Vagina (tissue), 2 donors: Measurements from ENCODE around the gene IL22RA1. TPM values are rescaled to one million over a fixed set of nuclear protein-coding genes. Genes with fewer than 3 reads are reported as not detected.

Experiments
- DNase-seq, 2 donors: peaks; one replicate each; pipeline ENCODE4 v3.0.0-alpha.2; 2017; ENCODE audit errors: extremely low spot score in 2 of 2
- H3K27ac ChIP-seq: fragments of 200-600 bp; sonication (generic); one replicate; pipeline ENCODE4 v1.5.1; 2019
- H3K27me3 ChIP-seq: fragments of 200-600 bp; sonication (generic); one replicate; pipeline ENCODE4 v1.5.1; 2019
- H3K36me3 ChIP-seq, 2 donors: fragments of 200-600 bp; sonication (generic); one replicate each; pipeline ENCODE4 v1.5.1; 2017 to 2019
- H3K4me1 ChIP-seq: fragments of 200-600 bp; sonication (generic); one replicate; pipeline ENCODE4 v1.5.1; 2019
- H3K4me3 ChIP-seq, 2 donors: fragments of 200-600 bp; sonication (generic); 1 replicate in 1 of 2; 2 replicates in 1 of 2; pipeline ENCODE4 v1.5.1; 2016 to 2019
- H3K9me3 ChIP-seq: fragments of 200-600 bp; sonication (generic); one replicate; pipeline ENCODE4 v1.5.1; 2019
- POLR2A ChIP-seq, 2 donors: fragments of 450-650 bp; IDR thresholded peaks; one replicate each; pipeline ENCODE4 v1.6.1; 2017; ENCODE audit warnings: antibody characterized with exemption in 2 of 2, mild to moderate bottlenecking in 2 of 2, moderate library complexity in 2 of 2
- POLR2AphosphoS5 ChIP-seq, 2 donors: sonication (generic); formaldehyde crosslinking; IDR thresholded peaks; one replicate each; pipeline ENCODE4 v1.9.0; 2017; ENCODE audit warnings: antibody characterized with exemption in 2 of 2, mild to moderate bottlenecking in 2 of 2, low read depth in 1 of 2; ENCODE audit not compliant: insufficient read depth in 1 of 2
- intact Hi-C: fragments of 100-400 bp; cut with DNase I; formaldehyde crosslinking; loops from one replicate; pipeline ENCODE4 v1.15.1; 2023
- total RNA-seq: library from RNA; depleted of rRNA; stranded (reverse); fragments of >200 nt; gene quantifications from one replicate; pipeline ENCODE4 v1.2.3, GENCODE V29; 2016
- TF ChIP-seq, protein P1 (sequence below), 3 experiments: fragments of 450-650 bp in 2 of 3; fragments of 200-600 bp in 1 of 3; sonication (generic) in 1 of 3; IDR thresholded peaks; one replicate each; pipeline ENCODE4 v1.5.1; 2017 to 2019; ENCODE audit warnings: antibody characterized with exemption in 3 of 3, mild to moderate bottlenecking in 2 of 3, moderate library complexity in 2 of 3

The IL22RA1 gene
- total RNA-seq, 1 donor from 2014 or later, result 4.2 TPM

DNA sequence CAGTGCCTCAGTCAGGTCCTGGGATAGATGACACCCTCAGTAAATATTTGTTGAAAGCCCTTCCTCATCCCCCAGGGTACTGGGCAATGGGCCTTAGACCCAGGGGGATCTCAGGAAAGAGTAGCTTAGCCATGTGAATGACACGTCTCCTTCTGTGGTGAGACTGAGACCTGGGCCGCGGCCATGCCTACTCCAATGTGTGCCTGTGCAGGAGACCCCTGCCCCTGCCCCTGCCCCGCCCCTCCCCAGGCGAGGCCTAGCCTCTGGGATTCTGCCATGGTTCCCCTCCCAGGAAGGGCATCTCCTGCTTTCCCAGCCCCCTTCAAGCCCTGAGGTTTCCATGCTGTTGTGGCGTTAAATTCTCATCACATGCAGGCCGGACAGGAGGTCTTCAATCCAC is 38.1 kb downstream of the IL22RA1 start:
- Histone ChIP-seq H3K4me1 (peaks cover 13% of the 10 kb centered on the region), H3K4me3 (no peak overlapping the region), H3K27ac (no peak overlapping the region), H3K27me3 (no peaks in the 10 kb centered on the region), H3K9me3 (no peaks in the 10 kb centered on the region), H3K36me3 (no peaks in the 10 kb centered on the region)
- no peak for DNase-seq
- no peak for TF ChIP-seq POLR2AphosphoS5 (IDR thresholded peaks at IDR 0.05; ENCODE audit: insufficient read depth in 1 of 2, low read depth in 1 of 2)
- TF ChIP-seq POLR2A (IDR thresholded peaks at IDR 0.05), result no peak
- TF ChIP-seq, protein P1, sequence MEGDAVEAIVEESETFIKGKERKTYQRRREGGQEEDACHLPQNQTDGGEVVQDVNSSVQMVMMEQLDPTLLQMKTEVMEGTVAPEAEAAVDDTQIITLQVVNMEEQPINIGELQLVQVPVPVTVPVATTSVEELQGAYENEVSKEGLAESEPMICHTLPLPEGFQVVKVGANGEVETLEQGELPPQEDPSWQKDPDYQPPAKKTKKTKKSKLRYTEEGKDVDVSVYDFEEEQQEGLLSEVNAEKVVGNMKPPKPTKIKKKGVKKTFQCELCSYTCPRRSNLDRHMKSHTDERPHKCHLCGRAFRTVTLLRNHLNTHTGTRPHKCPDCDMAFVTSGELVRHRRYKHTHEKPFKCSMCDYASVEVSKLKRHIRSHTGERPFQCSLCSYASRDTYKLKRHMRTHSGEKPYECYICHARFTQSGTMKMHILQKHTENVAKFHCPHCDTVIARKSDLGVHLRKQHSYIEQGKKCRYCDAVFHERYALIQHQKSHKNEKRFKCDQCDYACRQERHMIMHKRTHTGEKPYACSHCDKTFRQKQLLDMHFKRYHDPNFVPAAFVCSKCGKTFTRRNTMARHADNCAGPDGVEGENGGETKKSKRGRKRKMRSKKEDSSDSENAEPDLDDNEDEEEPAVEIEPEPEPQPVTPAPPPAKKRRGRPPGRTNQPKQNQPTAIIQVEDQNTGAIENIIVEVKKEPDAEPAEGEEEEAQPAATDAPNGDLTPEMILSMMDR (IDR thresholded peaks at IDR 0.05), result no peak
- intact Hi-C loops, result no loop called here

- Histone ChIP-seq H3K27ac (no peak overlapping the region), H3K4me1 (peaks cover 7% of the 10 kb centered on the region), H3K36me3 (no peaks in the 10 kb centered on the region), H3K27me3 (no peaks in the 10 kb centered on the region), H3K4me3 (no peak overlapping the region), H3K9me3 (no peaks in the 10 kb centered on the region)
- TF ChIP-seq, protein P1 (IDR thresholded peaks at IDR 0.05), result no peak
- no peak for TF ChIP-seq POLR2AphosphoS5 (IDR thresholded peaks at IDR 0.05; ENCODE audit: insufficient read depth in 1 of 2, low read depth in 1 of 2)
- no peak for TF ChIP-seq POLR2A (IDR thresholded peaks at IDR 0.05)
- intact Hi-C loops, result no loop called here
- no peak for DNase-seq
These were observed 39.1 kb downstream of the IL22RA1 start for GRCh38 chr1:24103879-24104278.

GRCh38 chr1:24103408-24103807 is 39.5 kb downstream of the IL22RA1 start:
- Histone ChIP-seq H3K27ac (no peak overlapping the region), H3K9me3 (no peaks in the 10 kb centered on the region), H3K4me3 (no peak overlapping the region), H3K4me1 (peaks cover 4% of the 10 kb centered on the region), H3K36me3 (no peaks in the 10 kb centered on the region), H3K27me3 (no peaks in the 10 kb centered on the region)
- no peak for DNase-seq
- intact Hi-C loops, result no loop called here
- TF ChIP-seq POLR2A (IDR thresholded peaks at IDR 0.05) (no peak), POLR2AphosphoS5 (IDR thresholded peaks at IDR 0.05; ENCODE audit: insufficient read depth in 1 of 2, low read depth in 1 of 2) (no peak)
- TF ChIP-seq, protein P1 (IDR thresholded peaks at IDR 0.05), result no peak

DNA sequence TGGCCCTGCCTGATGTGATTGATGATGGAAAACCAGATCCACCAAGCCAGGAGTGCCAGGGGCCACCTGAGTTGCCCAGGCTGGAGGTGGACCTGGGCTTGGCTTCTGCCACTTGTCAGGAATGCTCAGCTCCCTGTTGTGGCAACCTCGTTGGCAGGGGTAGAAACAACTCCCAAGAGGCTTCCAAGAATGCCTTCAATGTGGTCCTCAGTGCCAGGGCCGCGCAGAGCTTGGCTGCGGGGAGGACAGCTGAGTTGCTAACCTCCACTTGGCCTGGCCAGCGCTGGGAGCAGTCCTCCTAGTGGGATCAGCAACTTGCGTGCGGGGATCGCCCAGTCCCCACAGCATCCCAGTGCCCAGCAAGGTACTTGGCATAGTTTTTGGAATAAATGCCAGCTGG is 40.0 kb downstream of the IL22RA1 start:
- Histone ChIP-seq H3K9me3 (no peaks in the 10 kb centered on the region), H3K4me1 (no peaks in the 10 kb centered on the region), H3K27ac (no peak overlapping the region), H3K27me3 (no peaks in the 10 kb centered on the region), H3K4me3 (no peak overlapping the region), H3K36me3 (no peaks in the 10 kb centered on the region)
- no peak for DNase-seq
- TF ChIP-seq POLR2AphosphoS5 (IDR thresholded peaks at IDR 0.05; ENCODE audit: insufficient read depth in 1 of 2, low read depth in 1 of 2) (no peak), POLR2A (IDR thresholded peaks at IDR 0.05) (no peak)
- TF ChIP-seq, protein P1 (IDR thresholded peaks at IDR 0.05), result no peak
- intact Hi-C loops, result no loop called here

GRCh38 chr1:24101796-24102586 is 40.9 kb downstream of the IL22RA1 start:
- Histone ChIP-seq H3K9me3 (no peaks in the 10 kb centered on the region), H3K4me1 (no peaks in the 10 kb centered on the region), H3K27ac (no peak overlapping the region), H3K27me3 (no peaks in the 10 kb centered on the region), H3K4me3 (no peak overlapping the region), H3K36me3 (no peaks in the 10 kb centered on the region)
- TF ChIP-seq POLR2AphosphoS5 (IDR thresholded peaks at IDR 0.05; ENCODE audit: insufficient read depth in 1 of 2, low read depth in 1 of 2) (no peak), POLR2A (IDR thresholded peaks at IDR 0.05) (no peak)
- TF ChIP-seq, protein P1 (IDR thresholded peaks at IDR 0.05), result no peak
- intact Hi-C loops, result no loop called here
- DNase-seq, result no peak
